Stimulated activated CD4-positive, alpha-beta T cell treated with anti-CD3 and anti-CD28 coated beads, Interleukin-12 subunit alpha, Interleukin-12 subunit beta, amount 100 ng/mL, for 24 hours (primary cell): Measurements from ENCODE around the gene SYT2.
A peak's percentile ranks its signal among the peaks of the same experiment; 100 is the strongest.
"Not testable (repeated sequence)": the region's sequence is repeated elsewhere in the genome, so short reads cannot be mapped to it uniquely, and the experiment has no call there.

ENCODE experiments used
- DNase-seq, 2 experiments: peaks; one replicate each; pipeline ENCODE4 v3.0.0-alpha.2; 2020; ENCODE audit warnings: low read depth in 2 of 2

SYT2 gene

GRCh38 chr1:202643397-202644218, 66.6 kb downstream of the SYT2 start:
- no peak for DNase-seq

- DNase-seq = no peak
Observed at GRCh38 chr1:202642619-202643291, 67.5 kb downstream of the SYT2 start.

GRCh38 chr1:202642212-202642611, 68.0 kb downstream of the SYT2 start:
- DNase-seq = no peak

- DNase-seq = no peak
Observed at GRCh38 chr1:202639500-202639899, 70.8 kb downstream of the SYT2 start.

- DNase-seq = not testable (repeated sequence)
Observed at GRCh38 chr1:202638701-202639305, 71.5 kb downstream of the SYT2 start.

- no peak for DNase-seq
Observed at GRCh38 chr1:202638019-202638700, 72.1 kb downstream of the SYT2 start.

GRCh38 chr1:202637321-202638018, 72.8 kb downstream of the SYT2 start:
- DNase-seq = not testable (repeated sequence)

- not testable (repeated sequence) for DNase-seq
Observed at GRCh38 chr1:202636171-202636570, 74.1 kb downstream of the SYT2 start.

GRCh38 chr1:202632241-202632640, 78.0 kb downstream of the SYT2 start:
- DNase-seq = no peak

- no peak for DNase-seq
Observed at GRCh38 chr1:202631076-202631923, 79.0 kb downstream of the SYT2 start.

GRCh38 chr1:202630541-202630940, 79.7 kb downstream of the SYT2 start:
- DNase-seq = no peak

GRCh38 chr1:202630096-202630495, 80.2 kb downstream of the SYT2 start:
- not testable (repeated sequence) for DNase-seq

- not testable (repeated sequence) for DNase-seq
Observed at GRCh38 chr1:202629257-202629811, 80.9 kb downstream of the SYT2 start.

GRCh38 chr1:202628646-202629215, 81.5 kb downstream of the SYT2 start:
- no peak for DNase-seq

GRCh38 chr1:202627841-202628565, 82.3 kb downstream of the SYT2 start:
- DNase-seq = no peak

GRCh38 chr1:202627036-202627435, 83.2 kb downstream of the SYT2 start:
- DNase-seq = not testable (repeated sequence)

GRCh38 chr1:202625416-202626360, 84.6 kb downstream of the SYT2 start:
- DNase-seq = peak in 1 of 2 experiments; percentile 39

GRCh38 chr1:202624781-202625108, 85.5 kb downstream of the SYT2 start:
- no peak for DNase-seq
